Adrenal gland (tissue), 12 donors: Measurements from ENCODE around the gene METTL26. TPM values are rescaled to one million over a fixed set of nuclear protein-coding genes. Genes with fewer than 3 reads are reported as not detected.

Experiments
- DNase-seq, 7 donors: peaks; one replicate each; pipeline ENCODE4 v3.0.0-alpha.2; 2019 to 2020
- H3K27ac ChIP-seq, 5 donors: fragments of 200-600 bp; sonication (generic) in 4 of 5; 1 replicate in 3 of 5; 2 replicates in 2 of 5; pipeline versions ENCODE4 v1.5.1 to v1.8.0; 2016 to 2020; ENCODE audit warnings: mild to moderate bottlenecking in 1 of 5
- H3K27me3 ChIP-seq: fragments of 200-600 bp; 2 replicates; pipeline ENCODE4 v1.8.0; 2021
- H3K36me3 ChIP-seq, 2 donors: fragments of 200-600 bp; replicated peaks in 1 of 2; 1 replicate in 1 of 2; 2 replicates in 1 of 2; pipeline versions ENCODE4 v1.5.1 to v1.8.0; 2018 to 2022
- H3K4me1 ChIP-seq, 2 donors: fragments of 200-600 bp; replicated peaks in 1 of 2; 1 replicate in 1 of 2; 2 replicates in 1 of 2; pipeline versions ENCODE4 v1.5.1 to v1.8.0; 2018 to 2021
- H3K4me3 ChIP-seq, 4 donors: fragments of 200-600 bp; sonication (generic) in 3 of 4; one replicate each; pipeline ENCODE4 v1.5.1; 2016 to 2018
- H3K9me3 ChIP-seq, 3 donors: fragments of 200-600 bp; sonication (generic) in 1 of 3; replicated peaks in 1 of 3; 1 replicate in 2 of 3; 2 replicates in 1 of 3; pipeline versions ENCODE4 v1.5.1 to v1.8.0; 2016 to 2021
- POLR2A ChIP-seq, 2 donors: fragments of 450-650 bp; IDR thresholded peaks; one replicate each; pipeline ENCODE4 v1.6.1; 2017; ENCODE audit warnings: antibody characterized with exemption in 2 of 2, mild to moderate bottlenecking in 2 of 2, moderate library complexity in 1 of 2
- WGBS, 4 donors: extraction: QIAGEN DNeasy Blood & Tissue Kit in 2 of 4; methylation state at CpG; one replicate each; pipeline versions ENCODE4 v1.1.5 to v1.1.7; 2013 to 2017; 5-methylcytosine and 5-hydroxymethylcytosine counted together
- intact Hi-C, 2 donors: fragments of 100-400 bp; cut with DNase I; formaldehyde crosslinking; loops; one replicate each; pipeline versions ENCODE4 v1.14.1 to v1.15.0; 2022 to 2023
- polyA plus RNA-seq, 3 donors: library from polyadenylated mRNA; stranded (reverse); fragments of 200-250 nt in 2 of 3; fragments of 350-450 nt in 1 of 3; fragmentation: Illumina TruSeq in 1 of 3; extraction: RNeasy Lipid Tissue Mini Kit (QIAGEN cat#74804) in 1 of 3; gene quantifications; one replicate each; pipeline ENCODE4 v1.2.3, GENCODE V29; 2013 to 2014
- total RNA-seq, 9 donors: library from RNA; depleted of rRNA in 4 of 9; stranded (reverse); fragments of >200 nt in 4 of 9; fragments of 120-200 nt in 1 of 9; fragmentation: NEBNext Ultra II Directional in 1 of 9; extraction: Animal tissue kit (Norgen Biotek cat#: 25700) in 1 of 9; gene quantifications; one replicate each; pipeline versions ENCODE4 v1.1.0 to v1.2.4, GENCODE V29; 2013 to 2023
- TF ChIP-seq, protein P1 (sequence below), 6 experiments: fragments of 450-650 bp in 4 of 6; fragments of 200-600 bp in 2 of 6; sonication (generic) in 1 of 6; IDR thresholded peaks; 1 replicate in 5 of 6; 2 replicates in 1 of 6; pipeline versions ENCODE4 v1.5.1 to v1.8.0; 2016 to 2021; ENCODE audit warnings: antibody characterized with exemption in 6 of 6, mild to moderate bottlenecking in 2 of 6, moderate library complexity in 1 of 6
- donor health status: healthy with polysubstance abuse.
- donor health status: Bipolar disorder and iron deficiency.
- donor health status: DM: yes; HTN: yes; CAD: no.
- donor health status: DM: no; HTN: no; CAD: no.
- donor health status: DM: no; HTN: no; CAD: no.
- donor health status: DM: yes; HTN: yes; CAD: no.

Gene METTL26
- total and polyA plus RNA-seq, 12 donors = 40.4 to 403 (median 130) TPM

DNA sequence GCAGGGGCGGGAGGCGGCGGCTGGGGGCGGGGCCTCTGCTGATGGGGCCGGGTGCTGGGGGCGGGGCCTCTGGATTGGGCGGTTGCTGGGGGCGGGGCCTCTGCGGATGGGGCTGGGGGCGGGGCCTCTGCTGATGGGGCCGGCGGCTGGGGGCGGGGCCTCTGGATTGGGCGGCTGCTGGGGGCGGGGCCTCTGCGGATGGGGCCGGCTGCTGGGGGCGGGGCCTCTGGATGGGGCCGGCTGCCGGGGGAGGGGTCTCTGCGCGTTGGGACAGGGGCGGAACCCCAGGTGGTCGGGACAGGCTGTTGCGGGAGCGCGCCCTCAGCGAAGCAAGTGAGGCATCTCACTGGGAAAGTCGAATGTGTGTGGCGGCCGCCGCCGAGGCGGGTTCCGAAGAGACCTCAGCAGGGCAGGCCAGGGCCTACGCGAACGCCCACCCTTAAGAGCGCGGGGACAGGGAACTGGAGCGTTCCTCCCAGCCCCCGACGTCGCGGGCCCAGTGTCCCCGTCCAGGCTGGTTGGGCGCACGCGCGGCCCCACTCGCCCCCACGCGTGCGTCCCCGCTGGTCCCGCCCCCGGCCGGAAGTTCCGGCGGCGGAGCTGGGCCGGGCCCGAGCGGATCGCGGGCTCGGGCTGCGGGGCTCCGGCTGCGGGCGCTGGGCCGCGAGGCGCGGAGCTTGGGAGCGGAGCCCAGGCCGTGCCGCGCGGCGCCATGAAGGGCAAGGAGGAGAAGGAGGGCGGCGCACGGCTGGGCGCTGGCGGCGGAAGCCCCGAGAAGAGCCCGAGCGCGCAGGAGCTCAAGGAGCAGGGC, 43.9 kb upstream of the METTL26 start, which contains the start of gene STUB1:
STUB1 (plus strand) TSS at position 597 of the 811 bp plus-strand sequence; CDS start at position 713, 116 bp downstream.
- peak within 1 kb of the TSS; percentile 79 to 94 (median 86) for H3K27ac ChIP-seq
- H3K36me3 ChIP-seq = peaks cover 0 to 19% of the 10 kb centered on the region in 2 donors
- intact Hi-C loops = no loop called here
- DNase-seq = peak; percentile 87 to 92 (median 91)
- H3K4me1 ChIP-seq = peaks cover 31 to 42% of the 10 kb centered on the region in 2 donors
- H3K27me3 ChIP-seq = no peaks in the 10 kb centered on the region
- 0 to 1% (median 1%) methylated on average over 8 to 91 of the region's 91 CpGs for WGBS, 4 donors
- peak within 1 kb of the TSS; percentile 27 to 99 (median 46) for H3K4me3 ChIP-seq
- TF ChIP-seq POLR2A (IDR thresholded peaks at IDR 0.05) = peak; percentile 49 to 78
- TF ChIP-seq, protein P1, sequence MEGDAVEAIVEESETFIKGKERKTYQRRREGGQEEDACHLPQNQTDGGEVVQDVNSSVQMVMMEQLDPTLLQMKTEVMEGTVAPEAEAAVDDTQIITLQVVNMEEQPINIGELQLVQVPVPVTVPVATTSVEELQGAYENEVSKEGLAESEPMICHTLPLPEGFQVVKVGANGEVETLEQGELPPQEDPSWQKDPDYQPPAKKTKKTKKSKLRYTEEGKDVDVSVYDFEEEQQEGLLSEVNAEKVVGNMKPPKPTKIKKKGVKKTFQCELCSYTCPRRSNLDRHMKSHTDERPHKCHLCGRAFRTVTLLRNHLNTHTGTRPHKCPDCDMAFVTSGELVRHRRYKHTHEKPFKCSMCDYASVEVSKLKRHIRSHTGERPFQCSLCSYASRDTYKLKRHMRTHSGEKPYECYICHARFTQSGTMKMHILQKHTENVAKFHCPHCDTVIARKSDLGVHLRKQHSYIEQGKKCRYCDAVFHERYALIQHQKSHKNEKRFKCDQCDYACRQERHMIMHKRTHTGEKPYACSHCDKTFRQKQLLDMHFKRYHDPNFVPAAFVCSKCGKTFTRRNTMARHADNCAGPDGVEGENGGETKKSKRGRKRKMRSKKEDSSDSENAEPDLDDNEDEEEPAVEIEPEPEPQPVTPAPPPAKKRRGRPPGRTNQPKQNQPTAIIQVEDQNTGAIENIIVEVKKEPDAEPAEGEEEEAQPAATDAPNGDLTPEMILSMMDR (IDR thresholded peaks at IDR 0.05) = peak in 1 of 6 experiments; percentile 4
- no peaks in the 10 kb centered on the region for H3K9me3 ChIP-seq

DNA sequence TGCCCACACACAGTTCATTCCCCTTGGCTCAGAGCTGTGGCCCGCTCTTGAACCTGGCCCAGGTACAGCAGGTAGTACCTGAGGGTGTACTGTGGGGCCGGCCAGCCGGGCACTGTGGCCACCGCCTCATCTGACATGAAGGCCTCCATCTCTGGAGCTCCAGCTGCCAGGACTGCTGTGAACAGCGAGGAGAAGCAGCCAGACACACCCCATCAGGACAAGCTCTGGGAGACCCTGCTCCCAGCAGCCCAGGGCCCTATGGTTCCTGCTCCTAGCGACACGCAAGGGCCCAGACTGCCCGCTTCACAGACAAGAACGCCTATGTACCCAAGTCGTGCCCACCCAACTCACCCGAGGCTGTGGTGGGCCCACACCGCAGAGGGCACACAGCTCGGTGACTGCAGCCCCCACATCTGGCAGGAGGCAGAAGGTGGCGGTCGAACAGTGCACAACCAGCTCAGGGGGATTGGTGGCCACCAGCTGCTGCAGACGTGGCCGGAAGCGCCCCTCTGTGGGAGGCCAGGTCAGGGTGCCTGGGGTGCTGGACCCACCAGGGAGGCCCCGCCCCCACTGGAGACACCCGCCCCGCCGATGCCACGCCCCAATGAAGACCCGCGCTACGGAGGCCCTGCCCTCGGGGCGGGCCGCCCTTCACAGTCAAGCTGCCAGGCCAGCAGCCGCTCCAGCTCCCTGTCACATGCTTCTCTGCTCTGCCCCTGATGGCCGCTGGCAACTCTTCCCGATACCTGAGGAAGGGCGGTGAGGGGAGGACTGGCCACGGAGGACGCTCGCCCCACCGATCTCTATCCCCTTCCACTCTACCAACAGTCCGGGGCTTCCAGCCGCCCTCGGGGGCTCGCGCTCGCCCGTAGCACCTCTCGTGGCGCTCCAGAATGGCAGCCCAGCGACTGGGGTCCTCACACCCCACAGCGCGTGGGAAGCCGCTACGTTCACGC, 43.0 kb upstream of the METTL26 start:
- H3K9me3 ChIP-seq = no peaks in the 10 kb centered on the region
- 0 to 50% (median 23%) methylated on average over 1 to 52 of the region's 52 CpGs for WGBS, 4 donors
- H3K4me3 ChIP-seq = peak overlapping the region in 1 of 4 donors; percentile 99
- peaks cover 35 to 43% of the 10 kb centered on the region in 2 donors for H3K4me1 ChIP-seq
- H3K27ac ChIP-seq = peak overlapping the region in 4 of 5 donors; percentile 47 to 94 (median 80)
- intact Hi-C loops = no loop called here
- H3K36me3 ChIP-seq = peaks cover 0 to 19% of the 10 kb centered on the region in 2 donors
- DNase-seq = peak; percentile 82 to 91 (median 86)
- no peaks in the 10 kb centered on the region for H3K27me3 ChIP-seq
- peak; percentile 6 to 14 for TF ChIP-seq POLR2A (IDR thresholded peaks at IDR 0.05)
- TF ChIP-seq, protein P1 (IDR thresholded peaks at IDR 0.05) = no peak

DNA sequence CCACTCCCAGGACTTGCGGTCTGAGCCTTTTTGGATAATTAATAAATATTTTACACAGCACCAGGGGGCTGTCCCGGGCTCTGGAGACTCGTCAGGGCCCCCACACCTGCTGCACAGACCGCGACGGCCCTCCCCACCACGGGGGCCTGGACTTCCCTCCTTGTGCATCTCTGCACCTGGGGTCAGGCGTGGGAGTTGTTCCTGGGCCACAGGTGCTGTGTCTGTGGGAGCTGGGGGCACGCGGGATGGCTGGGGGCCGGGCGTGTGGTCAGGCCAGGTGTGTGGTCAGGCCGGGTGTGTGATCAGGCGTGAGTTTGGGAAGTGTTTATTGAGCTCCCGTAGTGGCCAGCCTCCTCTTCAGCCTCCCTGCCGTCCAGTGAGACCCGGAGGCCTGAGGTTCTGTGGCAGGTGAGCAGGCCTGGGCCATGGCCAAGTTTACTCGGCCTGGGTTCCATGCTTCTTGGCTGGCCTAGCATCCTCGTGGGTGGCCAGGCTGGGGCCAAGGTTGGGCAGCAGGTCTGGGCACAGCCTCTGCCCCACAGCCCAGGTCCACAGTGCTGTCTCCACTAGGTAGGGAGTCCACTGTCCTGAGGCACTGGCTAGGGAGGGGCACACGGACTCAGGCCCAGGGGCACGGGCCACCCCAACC, 42.2 kb upstream of the METTL26 start:
- Histone ChIP-seq H3K36me3 (peaks cover 0 to 24% of the 10 kb centered on the region in 2 donors), H3K27me3 (no peaks in the 10 kb centered on the region), H3K27ac (no peak overlapping the region), H3K9me3 (no peaks in the 10 kb centered on the region), H3K4me3 (no peak overlapping the region), H3K4me1 (peaks cover 31 to 41% of the 10 kb centered on the region in 2 donors)
- intact Hi-C loops = no loop called here
- TF ChIP-seq, protein P1 (IDR thresholded peaks at IDR 0.05) = no peak
- no peak for TF ChIP-seq POLR2A (IDR thresholded peaks at IDR 0.05)
- no peak for DNase-seq
- 49 to 82% (median 75%) methylated on average over 4 to 21 of the region's 21 CpGs for WGBS, 4 donors
